H1 (cell line): ENCODE results near the gene PEX14. TPM values are rescaled to one million over a fixed set of nuclear protein-coding genes. Genes with fewer than 3 reads are reported as not detected.

Experiments used
- ASH2L ChIP-seq: fragments of 200-600, 300-600 bp; sonication (generic); IDR thresholded peaks from one replicate; pipeline ENCODE4 v1.7.1; 2017; ENCODE audit warnings: low read length
- JUND ChIP-seq: IDR thresholded peaks from 2 replicates; pipeline ENCODE4 v1.6.1; 2011; ENCODE audit warnings: mild to moderate bottlenecking, improper control_type of control experiment, low read length
- POU5F1 ChIP-seq: IDR thresholded peaks from 2 replicates; pipeline ENCODE4 v1.6.1; 2011; ENCODE audit warnings: low read depth, mild to moderate bottlenecking, low read length, moderate library complexity
- polyA plus RNA-seq, 7 experiments: library from polyadenylated mRNA; depleted of rRNA in 3 of 7; stranded (reverse) in 5 of 7; unstranded in 2 of 7; fragments of >200 nt in 5 of 7; fragments of 200-250 nt in 2 of 7; gene quantifications; 1 replicate in 5 of 7; 2 replicates in 1 of 7; 4 replicates in 1 of 7; pipeline versions ENCODE4 v1.2.1 to v1.2.3, GENCODE V29; 2011 to 2013; ENCODE audit warnings: missing spikeins in 2 of 7, mixed read lengths in 2 of 7
- total RNA-seq: library from RNA; stranded (reverse); fragmentation: NEBNext Ultra II Directional; extraction: Animal tissue kit (Norgen Biotek cat#: 25700); gene quantifications from 2 replicates; pipeline ENCODE4 v1.2.1, GENCODE V29; 2021
- TF ChIP-seq, protein P1 (sequence below): fragments of 300-600 bp; sonication (generic); IDR thresholded peaks from 2 replicates; pipeline ENCODE4 v1.7.1; 2012; ENCODE audit warnings: low read length, moderate library complexity, mild to moderate bottlenecking, inconsistent platforms; ENCODE audit not compliant: insufficient replicate concordance

The PEX14 gene
- total and polyA plus RNA-seq, 2 of the 8 experiments (the other 6 are each of a cell fraction or from before 2014, with no cell fraction given) = 13.0 to 19.8 TPM

DNA sequence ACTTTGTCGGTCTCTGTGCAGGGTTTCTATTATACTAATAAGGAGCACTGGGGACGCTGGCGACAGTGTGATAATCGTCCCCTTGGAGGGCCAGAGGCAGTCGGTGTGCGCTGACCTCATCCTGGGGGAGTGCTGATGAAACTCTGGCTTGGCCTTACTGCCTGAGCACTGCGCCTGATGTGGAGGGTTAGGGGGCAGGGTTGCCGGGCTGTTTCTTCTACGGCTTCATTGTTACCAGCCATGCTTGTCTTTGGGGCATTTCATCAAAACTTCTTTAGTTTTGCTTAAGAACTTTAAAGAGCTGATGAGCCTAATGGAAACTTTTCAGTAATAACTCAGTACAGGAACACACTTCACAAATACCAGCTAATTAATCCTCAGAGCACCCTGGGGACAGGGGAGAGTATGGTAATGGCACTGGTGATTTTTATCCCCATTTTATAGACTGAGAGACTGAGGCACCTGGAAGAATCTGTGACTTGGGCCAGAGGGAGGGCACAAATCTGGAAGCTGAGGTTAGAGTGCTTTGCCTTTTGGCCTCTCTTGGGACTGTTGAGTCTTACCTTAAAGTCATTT is 81.8 kb downstream of the PEX14 start (continued):
- TF ChIP-seq, protein P1, sequence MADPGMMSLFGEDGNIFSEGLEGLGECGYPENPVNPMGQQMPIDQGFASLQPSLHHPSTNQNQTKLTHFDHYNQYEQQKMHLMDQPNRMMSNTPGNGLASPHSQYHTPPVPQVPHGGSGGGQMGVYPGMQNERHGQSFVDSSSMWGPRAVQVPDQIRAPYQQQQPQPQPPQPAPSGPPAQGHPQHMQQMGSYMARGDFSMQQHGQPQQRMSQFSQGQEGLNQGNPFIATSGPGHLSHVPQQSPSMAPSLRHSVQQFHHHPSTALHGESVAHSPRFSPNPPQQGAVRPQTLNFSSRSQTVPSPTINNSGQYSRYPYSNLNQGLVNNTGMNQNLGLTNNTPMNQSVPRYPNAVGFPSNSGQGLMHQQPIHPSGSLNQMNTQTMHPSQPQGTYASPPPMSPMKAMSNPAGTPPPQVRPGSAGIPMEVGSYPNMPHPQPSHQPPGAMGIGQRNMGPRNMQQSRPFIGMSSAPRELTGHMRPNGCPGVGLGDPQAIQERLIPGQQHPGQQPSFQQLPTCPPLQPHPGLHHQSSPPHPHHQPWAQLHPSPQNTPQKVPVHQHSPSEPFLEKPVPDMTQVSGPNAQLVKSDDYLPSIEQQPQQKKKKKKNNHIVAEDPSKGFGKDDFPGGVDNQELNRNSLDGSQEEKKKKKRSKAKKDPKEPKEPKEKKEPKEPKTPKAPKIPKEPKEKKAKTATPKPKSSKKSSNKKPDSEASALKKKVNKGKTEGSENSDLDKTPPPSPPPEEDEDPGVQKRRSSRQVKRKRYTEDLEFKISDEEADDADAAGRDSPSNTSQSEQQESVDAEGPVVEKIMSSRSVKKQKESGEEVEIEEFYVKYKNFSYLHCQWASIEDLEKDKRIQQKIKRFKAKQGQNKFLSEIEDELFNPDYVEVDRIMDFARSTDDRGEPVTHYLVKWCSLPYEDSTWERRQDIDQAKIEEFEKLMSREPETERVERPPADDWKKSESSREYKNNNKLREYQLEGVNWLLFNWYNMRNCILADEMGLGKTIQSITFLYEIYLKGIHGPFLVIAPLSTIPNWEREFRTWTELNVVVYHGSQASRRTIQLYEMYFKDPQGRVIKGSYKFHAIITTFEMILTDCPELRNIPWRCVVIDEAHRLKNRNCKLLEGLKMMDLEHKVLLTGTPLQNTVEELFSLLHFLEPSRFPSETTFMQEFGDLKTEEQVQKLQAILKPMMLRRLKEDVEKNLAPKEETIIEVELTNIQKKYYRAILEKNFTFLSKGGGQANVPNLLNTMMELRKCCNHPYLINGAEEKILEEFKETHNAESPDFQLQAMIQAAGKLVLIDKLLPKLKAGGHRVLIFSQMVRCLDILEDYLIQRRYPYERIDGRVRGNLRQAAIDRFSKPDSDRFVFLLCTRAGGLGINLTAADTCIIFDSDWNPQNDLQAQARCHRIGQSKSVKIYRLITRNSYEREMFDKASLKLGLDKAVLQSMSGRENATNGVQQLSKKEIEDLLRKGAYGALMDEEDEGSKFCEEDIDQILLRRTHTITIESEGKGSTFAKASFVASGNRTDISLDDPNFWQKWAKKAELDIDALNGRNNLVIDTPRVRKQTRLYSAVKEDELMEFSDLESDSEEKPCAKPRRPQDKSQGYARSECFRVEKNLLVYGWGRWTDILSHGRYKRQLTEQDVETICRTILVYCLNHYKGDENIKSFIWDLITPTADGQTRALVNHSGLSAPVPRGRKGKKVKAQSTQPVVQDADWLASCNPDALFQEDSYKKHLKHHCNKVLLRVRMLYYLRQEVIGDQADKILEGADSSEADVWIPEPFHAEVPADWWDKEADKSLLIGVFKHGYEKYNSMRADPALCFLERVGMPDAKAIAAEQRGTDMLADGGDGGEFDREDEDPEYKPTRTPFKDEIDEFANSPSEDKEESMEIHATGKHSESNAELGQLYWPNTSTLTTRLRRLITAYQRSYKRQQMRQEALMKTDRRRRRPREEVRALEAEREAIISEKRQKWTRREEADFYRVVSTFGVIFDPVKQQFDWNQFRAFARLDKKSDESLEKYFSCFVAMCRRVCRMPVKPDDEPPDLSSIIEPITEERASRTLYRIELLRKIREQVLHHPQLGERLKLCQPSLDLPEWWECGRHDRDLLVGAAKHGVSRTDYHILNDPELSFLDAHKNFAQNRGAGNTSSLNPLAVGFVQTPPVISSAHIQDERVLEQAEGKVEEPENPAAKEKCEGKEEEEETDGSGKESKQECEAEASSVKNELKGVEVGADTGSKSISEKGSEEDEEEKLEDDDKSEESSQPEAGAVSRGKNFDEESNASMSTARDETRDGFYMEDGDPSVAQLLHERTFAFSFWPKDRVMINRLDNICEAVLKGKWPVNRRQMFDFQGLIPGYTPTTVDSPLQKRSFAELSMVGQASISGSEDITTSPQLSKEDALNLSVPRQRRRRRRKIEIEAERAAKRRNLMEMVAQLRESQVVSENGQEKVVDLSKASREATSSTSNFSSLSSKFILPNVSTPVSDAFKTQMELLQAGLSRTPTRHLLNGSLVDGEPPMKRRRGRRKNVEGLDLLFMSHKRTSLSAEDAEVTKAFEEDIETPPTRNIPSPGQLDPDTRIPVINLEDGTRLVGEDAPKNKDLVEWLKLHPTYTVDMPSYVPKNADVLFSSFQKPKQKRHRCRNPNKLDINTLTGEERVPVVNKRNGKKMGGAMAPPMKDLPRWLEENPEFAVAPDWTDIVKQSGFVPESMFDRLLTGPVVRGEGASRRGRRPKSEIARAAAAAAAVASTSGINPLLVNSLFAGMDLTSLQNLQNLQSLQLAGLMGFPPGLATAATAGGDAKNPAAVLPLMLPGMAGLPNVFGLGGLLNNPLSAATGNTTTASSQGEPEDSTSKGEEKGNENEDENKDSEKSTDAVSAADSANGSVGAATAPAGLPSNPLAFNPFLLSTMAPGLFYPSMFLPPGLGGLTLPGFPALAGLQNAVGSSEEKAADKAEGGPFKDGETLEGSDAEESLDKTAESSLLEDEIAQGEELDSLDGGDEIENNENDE = no peak
- TF ChIP-seq JUND (no peak), ASH2L (peak; percentile 51), POU5F1 (no peak)
